ENCODE results near the gene CASTOR2.
"Not testable (repeated sequence)": the region's sequence is repeated elsewhere in the genome, so short reads cannot be mapped to it uniquely, and the experiment has no call there.

Gene CASTOR2

GRCh38 chr7:74964511-74965119, at the start of gene CASTOR2:
CASTOR2 (plus strand) TSS chr7:74964705; CDS start chr7:74964986, 281 bp downstream.
- DNase-seq (ENCODE audit: low read depth in 2 of 2) = not testable (repeated sequence)

- not testable (repeated sequence) for DNase-seq (ENCODE audit: low read depth in 2 of 2)
These were observed 42.1 kb upstream of the CASTOR2 start for GRCh38 chr7:74922321-74922890.

DNA sequence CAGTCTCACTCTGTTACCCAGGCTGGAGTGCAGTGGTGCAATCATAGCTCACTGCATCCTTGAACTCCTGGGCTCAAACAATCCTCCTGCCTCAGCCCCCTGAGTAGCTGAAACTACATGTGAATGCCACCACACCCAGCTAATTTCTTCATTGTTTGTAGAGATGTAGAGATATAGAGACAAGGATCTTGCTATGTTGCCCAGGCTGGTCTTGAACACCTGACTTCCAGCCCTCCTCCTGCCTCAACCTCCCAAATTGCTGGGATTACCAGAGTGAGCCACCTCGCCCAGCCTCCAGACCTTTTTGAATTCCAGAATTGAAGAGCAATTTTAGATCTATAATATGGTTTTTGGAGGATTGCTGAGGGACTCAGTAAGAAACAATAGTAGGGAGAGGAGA, 40.9 kb upstream of the CASTOR2 start:
- not testable (repeated sequence) for DNase-seq (ENCODE audit: low read depth in 2 of 2)

DNA sequence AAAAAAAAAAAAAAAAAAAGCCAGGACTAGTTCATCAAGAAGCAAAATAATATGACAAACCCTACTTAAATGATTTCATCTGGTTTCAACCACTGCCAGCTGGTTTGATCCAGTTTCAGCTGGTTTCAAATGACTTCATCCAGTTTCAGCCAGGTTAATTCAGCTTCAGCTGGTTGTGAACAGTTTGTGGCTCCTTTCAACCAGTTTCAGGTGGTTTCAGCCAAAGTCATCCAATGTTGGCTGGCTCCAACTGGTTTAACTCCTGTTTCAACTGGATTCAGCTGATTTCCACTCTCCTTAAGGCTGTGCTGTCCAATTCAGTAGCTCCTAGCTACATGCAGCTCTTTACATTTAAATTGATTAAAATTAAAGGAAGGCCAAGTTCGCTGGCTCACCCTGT, 37.5 kb upstream of the CASTOR2 start:
- not testable (repeated sequence) for DNase-seq (ENCODE audit: low read depth in 2 of 2)

GRCh38 chr7:74931563-74932328, 32.8 kb upstream of the CASTOR2 start:
- DNase-seq (ENCODE audit: low read depth in 2 of 2) = not testable (repeated sequence)

GRCh38 chr7:74939429-74939828, 25.1 kb upstream of the CASTOR2 start:
- DNase-seq (ENCODE audit: low read depth in 2 of 2) = not testable (repeated sequence)

DNA sequence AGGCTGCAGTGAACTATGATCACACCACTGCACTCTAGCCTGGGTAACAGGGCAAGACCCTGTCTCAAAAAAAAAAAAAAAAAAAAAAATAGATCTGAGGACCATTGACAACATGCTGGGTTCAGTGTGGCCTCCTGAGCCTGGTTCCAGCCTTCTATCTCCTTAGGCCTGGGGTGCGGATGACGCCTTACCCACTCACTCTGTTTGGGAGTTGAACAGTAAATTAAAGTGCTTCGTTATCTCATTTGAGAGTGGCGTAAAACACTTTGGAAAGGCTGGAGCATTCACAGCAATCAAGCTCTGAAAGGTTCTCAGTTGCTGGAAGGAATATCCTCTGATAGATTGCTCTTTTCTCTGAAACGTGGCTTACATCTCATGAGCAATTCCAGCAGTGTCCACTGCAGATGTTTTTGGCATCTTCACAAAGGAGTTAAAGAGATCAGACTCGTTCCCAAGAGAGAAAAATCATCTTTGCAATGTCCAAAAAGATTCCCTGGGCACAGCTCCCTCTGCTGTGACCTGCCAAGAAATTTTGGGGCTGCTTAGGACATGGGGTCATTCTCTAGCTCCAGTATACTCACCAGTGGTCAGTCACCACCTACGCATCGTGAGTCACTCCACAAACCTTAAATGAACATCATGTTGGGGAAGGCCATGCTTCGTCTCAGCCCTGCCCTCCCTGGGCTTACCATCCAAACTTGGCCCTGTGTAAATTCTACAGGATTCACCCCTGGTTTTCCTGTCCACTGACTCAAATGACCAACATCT, 23.0 kb upstream of the CASTOR2 start:
- not testable (repeated sequence) for DNase-seq (ENCODE audit: low read depth in 2 of 2)

DNA sequence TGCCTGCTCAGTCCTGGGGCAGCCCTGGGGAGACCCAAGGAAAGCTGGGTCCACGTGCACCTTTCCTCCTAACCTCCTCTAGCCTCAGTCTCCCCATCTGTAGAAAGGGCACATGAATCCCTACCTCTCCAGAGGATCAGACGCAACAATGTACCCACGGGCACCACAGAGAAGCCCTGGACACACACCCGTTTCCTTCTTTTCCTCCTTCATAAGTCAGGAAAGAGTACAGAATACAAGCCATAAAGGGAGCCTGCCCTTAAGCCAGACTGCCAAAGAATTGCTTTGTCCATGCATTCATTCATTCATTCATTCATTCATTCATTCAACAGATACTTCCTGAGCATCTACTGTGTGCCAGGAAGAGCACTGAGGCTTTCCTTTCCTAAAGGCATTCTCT, 20.6 kb upstream of the CASTOR2 start:
- DNase-seq (ENCODE audit: low read depth in 2 of 2) = not testable (repeated sequence)

DNA sequence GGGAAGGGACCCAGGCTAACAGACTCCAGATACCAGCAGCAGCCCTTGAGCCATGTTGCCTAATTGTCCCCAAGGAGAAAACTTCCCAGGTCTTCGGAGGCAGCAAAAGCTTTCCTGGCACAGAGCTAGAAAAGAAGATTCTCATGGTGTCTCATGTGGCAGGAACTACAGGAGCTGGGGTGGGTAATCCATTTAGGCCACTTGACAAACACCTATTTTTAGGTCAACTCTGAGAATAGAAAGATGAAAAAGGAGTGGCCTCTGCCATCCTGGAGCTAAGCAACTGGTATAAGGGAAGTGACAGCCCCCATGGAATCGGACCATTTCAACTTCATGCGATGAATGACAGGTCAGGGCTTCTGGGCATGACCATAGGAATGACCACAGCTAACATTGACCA, 16.8 kb upstream of the CASTOR2 start:
- not testable (repeated sequence) for DNase-seq (ENCODE audit: low read depth in 2 of 2)

- not testable (repeated sequence) for DNase-seq (ENCODE audit: low read depth in 2 of 2)
These were observed 10.7 kb upstream of the CASTOR2 start for GRCh38 chr7:74953774-74954173.

GRCh38 chr7:74958328-74958727, 6.2 kb upstream of the CASTOR2 start:
- DNase-seq (ENCODE audit: low read depth in 2 of 2) = not testable (repeated sequence)

- not testable (repeated sequence) for DNase-seq (ENCODE audit: low read depth in 2 of 2)
These were observed 598 bp upstream of the CASTOR2 start for GRCh38 chr7:74963704-74964510.

DNA sequence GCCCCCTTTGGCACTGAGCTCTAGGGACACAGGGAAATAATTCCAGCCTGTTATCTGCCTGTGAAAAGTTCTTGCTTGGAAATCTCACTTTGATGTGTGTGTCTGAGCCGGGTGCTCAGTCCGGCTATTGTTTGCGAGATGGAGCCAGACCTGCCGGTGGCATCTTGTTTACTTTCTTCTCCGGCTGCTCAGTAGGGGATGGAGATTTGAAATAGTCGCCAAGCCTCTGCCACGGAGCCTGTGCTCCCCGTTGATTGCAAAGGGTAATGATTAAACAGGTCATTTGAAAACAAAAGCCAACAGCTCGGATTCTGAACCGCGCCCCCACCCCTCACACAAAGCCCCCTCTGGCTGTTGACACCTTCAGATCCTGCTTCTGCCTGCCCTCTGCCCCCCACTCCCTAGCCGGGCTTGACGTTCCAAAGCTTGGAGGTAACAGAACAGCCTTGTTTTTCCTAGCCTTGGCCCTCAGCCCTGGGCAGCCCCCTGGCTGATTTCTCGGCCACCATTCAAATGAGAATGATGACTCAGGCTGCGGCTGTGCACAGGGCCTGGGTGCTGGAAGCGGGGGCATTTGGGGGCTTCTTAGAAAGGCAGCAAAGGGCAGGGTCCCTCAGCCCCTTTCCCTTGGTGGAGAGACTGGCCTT, 1.8 kb downstream of the CASTOR2 start:
- DNase-seq (ENCODE audit: low read depth in 2 of 2) = not testable (repeated sequence)

DNA sequence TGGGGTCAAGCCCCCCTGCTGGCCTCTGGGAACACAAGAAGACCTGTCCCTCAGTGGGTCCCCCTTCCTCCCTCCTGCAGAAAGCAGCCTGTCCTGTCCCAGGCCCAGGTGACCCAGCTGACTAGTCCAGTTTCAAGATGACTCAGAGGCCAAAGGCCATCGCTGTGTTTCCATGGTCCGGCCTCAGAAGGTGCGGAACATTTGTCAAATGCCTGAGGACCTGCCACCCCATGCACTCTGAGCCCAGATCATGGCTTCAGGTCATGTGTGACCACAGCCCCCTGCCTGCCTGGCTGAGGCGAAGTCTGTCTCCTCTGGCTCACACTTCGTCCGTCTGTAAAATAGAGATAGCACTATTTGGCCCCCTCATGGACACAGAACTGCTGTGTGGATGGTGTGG, 2.4 kb downstream of the CASTOR2 start:
- not testable (repeated sequence) for DNase-seq (ENCODE audit: low read depth in 2 of 2)

GRCh38 chr7:74971431-74971830, 6.9 kb downstream of the CASTOR2 start:
- not testable (repeated sequence) for DNase-seq (ENCODE audit: low read depth in 2 of 2)

GRCh38 chr7:74972377-74972776, 7.9 kb downstream of the CASTOR2 start:
- DNase-seq (ENCODE audit: low read depth in 2 of 2) = not testable (repeated sequence)

- DNase-seq (ENCODE audit: low read depth in 2 of 2) = not testable (repeated sequence)
These were observed 11.5 kb downstream of the CASTOR2 start for GRCh38 chr7:74975959-74976358.

GRCh38 chr7:74977523-74977922, 13.0 kb downstream of the CASTOR2 start:
- not testable (repeated sequence) for DNase-seq (ENCODE audit: low read depth in 2 of 2)

- DNase-seq (ENCODE audit: low read depth in 2 of 2) = not testable (repeated sequence)
These were observed 23.9 kb downstream of the CASTOR2 start for GRCh38 chr7:74988436-74988835.

- no peak for DNase-seq (ENCODE audit: low read depth in 2 of 2)
These were observed 28.6 kb downstream of the CASTOR2 start for GRCh38 chr7:74993121-74993520.

Data from fibroblast of skin of left quadriceps (primary cell).